Type B pancreatic cell (in vitro differentiated cells): ENCODE measurements around the gene ESYT2. TPM values are rescaled to one million over a fixed set of nuclear protein-coding genes. Genes with fewer than 3 reads are reported as not detected.

Experiments
- DNase-seq: peaks from one replicate; pipeline ENCODE4 v3.0.0; 2021; ENCODE audit warnings: mixed read lengths; ENCODE audit not compliant: unreplicated experiment; ENCODE audit errors: extremely low spot score
- H3K27ac Mint-ChIP-seq: 2 replicates; pipeline ENCODE4 v1.8.0; 2021; ENCODE audit warnings: mild to moderate bottlenecking, mixed read lengths
- H3K27me3 Mint-ChIP-seq: 2 replicates; pipeline ENCODE4 v1.8.0; 2021; ENCODE audit warnings: mixed read lengths
- H3K36me3 Mint-ChIP-seq: 2 replicates; pipeline ENCODE4 v1.8.0; 2021; ENCODE audit warnings: mixed read lengths
- H3K4me1 Mint-ChIP-seq: one replicate; pipeline ENCODE4 v1.8.0; 2021; ENCODE audit warnings: mixed read lengths; ENCODE audit not compliant: unreplicated experiment
- H3K4me3 Mint-ChIP-seq: 2 replicates; pipeline ENCODE4 v1.8.0; 2021; ENCODE audit warnings: mild to moderate bottlenecking, mixed read lengths
- H3K9me3 Mint-ChIP-seq: 2 replicates; pipeline ENCODE4 v1.8.0; 2021; ENCODE audit warnings: mixed read lengths
- total RNA-seq: library from RNA; stranded (reverse); gene quantifications from 2 replicates; pipeline ENCODE4 v1.2.1, GENCODE V29; 2021; ENCODE audit warnings: low replicate concordance
- TF ChIP-seq, protein P1 (sequence below): fragments of 200-600 bp; sonication (generic); conservative IDR thresholded peaks from 2 replicates; pipeline ENCODE4 v1.5.0; 2021; ENCODE audit warnings: antibody characterized with exemption, mild to moderate bottlenecking

Gene ESYT2
- total RNA-seq, 1 donor from 2014 or later, result 42.1 TPM

- peaks cover 19% of the 10 kb centered on the region for H3K4me1 Mint-ChIP-seq
- peak overlapping the region; percentile 56 for H3K27ac Mint-ChIP-seq
- no peaks in the 10 kb centered on the region for H3K27me3 Mint-ChIP-seq
- no peaks in the 10 kb centered on the region for H3K9me3 Mint-ChIP-seq
- peaks cover 12% of the 10 kb centered on the region for H3K36me3 Mint-ChIP-seq
- no peak for DNase-seq
- no peak overlapping the region for H3K4me3 Mint-ChIP-seq
- TF ChIP-seq, protein P1, sequence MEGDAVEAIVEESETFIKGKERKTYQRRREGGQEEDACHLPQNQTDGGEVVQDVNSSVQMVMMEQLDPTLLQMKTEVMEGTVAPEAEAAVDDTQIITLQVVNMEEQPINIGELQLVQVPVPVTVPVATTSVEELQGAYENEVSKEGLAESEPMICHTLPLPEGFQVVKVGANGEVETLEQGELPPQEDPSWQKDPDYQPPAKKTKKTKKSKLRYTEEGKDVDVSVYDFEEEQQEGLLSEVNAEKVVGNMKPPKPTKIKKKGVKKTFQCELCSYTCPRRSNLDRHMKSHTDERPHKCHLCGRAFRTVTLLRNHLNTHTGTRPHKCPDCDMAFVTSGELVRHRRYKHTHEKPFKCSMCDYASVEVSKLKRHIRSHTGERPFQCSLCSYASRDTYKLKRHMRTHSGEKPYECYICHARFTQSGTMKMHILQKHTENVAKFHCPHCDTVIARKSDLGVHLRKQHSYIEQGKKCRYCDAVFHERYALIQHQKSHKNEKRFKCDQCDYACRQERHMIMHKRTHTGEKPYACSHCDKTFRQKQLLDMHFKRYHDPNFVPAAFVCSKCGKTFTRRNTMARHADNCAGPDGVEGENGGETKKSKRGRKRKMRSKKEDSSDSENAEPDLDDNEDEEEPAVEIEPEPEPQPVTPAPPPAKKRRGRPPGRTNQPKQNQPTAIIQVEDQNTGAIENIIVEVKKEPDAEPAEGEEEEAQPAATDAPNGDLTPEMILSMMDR, result no peak
These were observed 17.4 kb downstream of the ESYT2 start for GRCh38 chr7:158811894-158812293.

DNA sequence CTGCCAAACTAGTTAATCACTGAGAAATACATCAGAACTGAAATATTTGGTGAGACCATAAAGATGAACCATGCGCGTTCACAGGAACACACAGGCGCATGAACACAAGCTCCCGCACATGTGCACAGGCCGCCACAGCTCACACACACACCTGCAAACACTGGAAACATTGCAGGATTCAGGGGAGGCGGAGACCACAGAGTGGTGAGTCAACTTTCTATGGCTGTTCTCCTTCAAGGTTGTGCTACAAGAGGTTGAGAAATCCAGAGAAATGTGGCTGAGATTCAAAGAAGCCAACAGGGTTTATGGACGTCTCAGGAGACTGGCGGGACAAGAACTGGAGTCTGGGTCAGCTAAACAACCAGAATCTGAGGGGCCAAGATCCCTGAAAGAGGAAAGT lies 17.8 kb downstream of the ESYT2 start:
- TF ChIP-seq, protein P1, result no peak
- no peak for DNase-seq
- peak overlapping the region; percentile 56 for H3K27ac Mint-ChIP-seq
- H3K4me1 Mint-ChIP-seq, result peaks cover 15% of the 10 kb centered on the region
- H3K4me3 Mint-ChIP-seq, result no peak overlapping the region
- H3K27me3 Mint-ChIP-seq, result no peaks in the 10 kb centered on the region
- peaks cover 12% of the 10 kb centered on the region for H3K36me3 Mint-ChIP-seq
- no peaks in the 10 kb centered on the region for H3K9me3 Mint-ChIP-seq

GRCh38 chr7:158810846-158811245 lies 18.5 kb downstream of the ESYT2 start:
- peaks cover 12% of the 10 kb centered on the region for H3K36me3 Mint-ChIP-seq
- peaks cover 10% of the 10 kb centered on the region for H3K4me1 Mint-ChIP-seq
- H3K27me3 Mint-ChIP-seq, result no peaks in the 10 kb centered on the region
- peak overlapping the region; percentile 0 for H3K4me3 Mint-ChIP-seq
- DNase-seq, result no peak
- no peaks in the 10 kb centered on the region for H3K9me3 Mint-ChIP-seq
- TF ChIP-seq, protein P1, result no peak
- H3K27ac Mint-ChIP-seq, result no peak overlapping the region

GRCh38 chr7:158809596-158809995 lies 19.7 kb downstream of the ESYT2 start:
- TF ChIP-seq, protein P1, result no peak
- Mint-ChIP-seq H3K9me3 (no peaks in the 10 kb centered on the region), H3K36me3 (peaks cover 24% of the 10 kb centered on the region), H3K4me3 (no peak overlapping the region), H3K27me3 (no peaks in the 10 kb centered on the region), H3K4me1 (peaks cover 12% of the 10 kb centered on the region), H3K27ac (peak overlapping the region; percentile 21)
- no peak for DNase-seq

DNA sequence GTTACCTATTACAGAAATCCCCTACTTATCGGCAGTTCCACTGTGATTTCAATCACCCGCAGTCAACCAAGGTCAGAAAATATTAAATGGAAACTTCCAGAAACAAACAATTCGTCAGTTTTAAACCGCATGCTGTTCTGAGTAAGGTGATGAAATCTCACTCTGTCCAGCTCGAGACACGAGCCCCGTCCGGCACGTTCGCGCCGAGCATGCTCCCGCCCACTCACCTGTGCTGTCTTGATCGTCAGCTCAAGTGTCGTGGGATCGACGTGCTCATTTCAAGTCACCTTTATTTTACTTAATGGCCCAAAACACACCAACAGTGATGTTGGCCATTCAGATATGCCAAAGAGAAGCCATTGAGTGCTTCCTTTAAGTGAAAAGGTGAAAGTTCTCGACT lies 21.2 kb downstream of the ESYT2 start:
- H3K27me3 Mint-ChIP-seq, result no peaks in the 10 kb centered on the region

More for the DNA sequence above, 21.2 kb downstream of the ESYT2 start:
- no peak for DNase-seq
- TF ChIP-seq, protein P1, result no peak
- Mint-ChIP-seq H3K9me3 (no peaks in the 10 kb centered on the region), H3K4me1 (peaks cover 13% of the 10 kb centered on the region), H3K27ac (no peak overlapping the region), H3K36me3 (peaks cover 23% of the 10 kb centered on the region), H3K4me3 (no peak overlapping the region)
